Measurements from ENCODE around the gene KIF1B.

Gene KIF1B

GRCh38 chr1:10225573-10225972 lies 15.2 kb downstream of the KIF1B start:
- no peak overlapping the region for H3K4me2 ChIP-seq (ENCODE audit: low read depth, low read length, poor library complexity, severe bottlenecking)
- H3K79me2 ChIP-seq (ENCODE audit: insufficient read depth, low read length) = no peaks in the 10 kb centered on the region
- H3K27ac ChIP-seq (ENCODE audit: low read depth, low read length) = no peak overlapping the region
- no peaks in the 10 kb centered on the region for H3K27me3 ChIP-seq (ENCODE audit: low read length)
- no peaks in the 10 kb centered on the region for H3K36me3 ChIP-seq (ENCODE audit: low read length)
- TF ChIP-seq EZH2phosphoT487 (conservative IDR thresholded peaks at IDR 0.05; ENCODE audit: low read length) (no peak), CTCF (IDR thresholded peaks at IDR 0.05; ENCODE audit: insufficient read depth, low read length, poor library complexity, severe bottlenecking) (no peak)
- no peaks in the 10 kb centered on the region for H3K9me3 ChIP-seq (ENCODE audit: insufficient read depth, low read length)
- H3K4me3 ChIP-seq (ENCODE audit: insufficient read depth, low read length, poor library complexity, severe bottlenecking) = no peak overlapping the region
- no peak overlapping the region for H3K9ac ChIP-seq (ENCODE audit: low read length)
- no peaks in the 10 kb centered on the region for H4K20me1 ChIP-seq (ENCODE audit: low read depth, low read length)
- H3K9me2 ChIP-seq (replicated peaks; ENCODE audit: insufficient read depth, low read length) = no peaks in the 10 kb centered on the region
- H3F3A ChIP-seq (ENCODE audit: insufficient read depth) = no peaks in the 10 kb centered on the region
- no peak overlapping the region for H2AFZ ChIP-seq (ENCODE audit: low read depth, low read length, severe bottlenecking)

- Histone ChIP-seq H3K4me3 (ENCODE audit: insufficient read depth, low read length, poor library complexity, severe bottlenecking) (no peak overlapping the region), H3K4me2 (ENCODE audit: low read depth, low read length, poor library complexity, severe bottlenecking) (no peak overlapping the region), H3K9me2 (replicated peaks; ENCODE audit: insufficient read depth, low read length) (no peaks in the 10 kb centered on the region), H3K27ac (ENCODE audit: low read depth, low read length) (no peak overlapping the region), H3F3A (ENCODE audit: insufficient read depth) (no peaks in the 10 kb centered on the region), H3K36me3 (ENCODE audit: low read length) (no peaks in the 10 kb centered on the region), H3K9ac (ENCODE audit: low read length) (no peak overlapping the region), H3K27me3 (ENCODE audit: low read length) (no peaks in the 10 kb centered on the region), H4K20me1 (ENCODE audit: low read depth, low read length) (no peaks in the 10 kb centered on the region), H2AFZ (ENCODE audit: low read depth, low read length, severe bottlenecking) (no peak overlapping the region), H3K9me3 (ENCODE audit: insufficient read depth, low read length) (no peaks in the 10 kb centered on the region), H3K79me2 (ENCODE audit: insufficient read depth, low read length) (no peaks in the 10 kb centered on the region)
- TF ChIP-seq CTCF (IDR thresholded peaks at IDR 0.05; ENCODE audit: insufficient read depth, low read length, poor library complexity, severe bottlenecking) = no peak
Measured at GRCh38 chr1:10228528-10228927, 18.2 kb downstream of the KIF1B start.

- Histone ChIP-seq H2AFZ (ENCODE audit: low read depth, low read length, severe bottlenecking) (no peak overlapping the region), H4K20me1 (ENCODE audit: low read depth, low read length) (no peaks in the 10 kb centered on the region), H3K9me2 (replicated peaks; ENCODE audit: insufficient read depth, low read length) (no peaks in the 10 kb centered on the region), H3K4me3 (ENCODE audit: insufficient read depth, low read length, poor library complexity, severe bottlenecking) (no peak overlapping the region), H3K4me2 (ENCODE audit: low read depth, low read length, poor library complexity, severe bottlenecking) (no peak overlapping the region), H3K9ac (ENCODE audit: low read length) (no peak overlapping the region), H3F3A (ENCODE audit: insufficient read depth) (no peaks in the 10 kb centered on the region), H3K79me2 (ENCODE audit: insufficient read depth, low read length) (no peaks in the 10 kb centered on the region), H3K36me3 (ENCODE audit: low read length) (no peaks in the 10 kb centered on the region), H3K9me3 (ENCODE audit: insufficient read depth, low read length) (no peaks in the 10 kb centered on the region), H3K27ac (ENCODE audit: low read depth, low read length) (no peak overlapping the region), H3K27me3 (ENCODE audit: low read length) (no peaks in the 10 kb centered on the region)
- no peak for TF ChIP-seq CTCF (IDR thresholded peaks at IDR 0.05; ENCODE audit: insufficient read depth, low read length, poor library complexity, severe bottlenecking)
Measured at GRCh38 chr1:10229903-10230302, 19.5 kb downstream of the KIF1B start.

GRCh38 chr1:10232163-10232562 lies 21.8 kb downstream of the KIF1B start:
- Histone ChIP-seq H3K79me2 (ENCODE audit: insufficient read depth, low read length) (no peaks in the 10 kb centered on the region), H3F3A (ENCODE audit: insufficient read depth) (no peaks in the 10 kb centered on the region)

More at GRCh38 chr1:10232163-10232562, 21.8 kb downstream of the KIF1B start:
- Histone ChIP-seq H3K27ac (ENCODE audit: low read depth, low read length) (no peak overlapping the region), H3K4me3 (ENCODE audit: insufficient read depth, low read length, poor library complexity, severe bottlenecking) (no peak overlapping the region), H3K36me3 (ENCODE audit: low read length) (no peaks in the 10 kb centered on the region), H3K9me3 (ENCODE audit: insufficient read depth, low read length) (no peaks in the 10 kb centered on the region), H2AFZ (ENCODE audit: low read depth, low read length, severe bottlenecking) (no peak overlapping the region), H3K9ac (ENCODE audit: low read length) (no peak overlapping the region), H3K27me3 (ENCODE audit: low read length) (no peaks in the 10 kb centered on the region), H3K4me2 (ENCODE audit: low read depth, low read length, poor library complexity, severe bottlenecking) (no peak overlapping the region), H4K20me1 (ENCODE audit: low read depth, low read length) (no peaks in the 10 kb centered on the region), H3K9me2 (replicated peaks; ENCODE audit: insufficient read depth, low read length) (no peaks in the 10 kb centered on the region)
- TF ChIP-seq CTCF (IDR thresholded peaks at IDR 0.05; ENCODE audit: insufficient read depth, low read length, poor library complexity, severe bottlenecking) (no peak), EZH2phosphoT487 (conservative IDR thresholded peaks at IDR 0.05; ENCODE audit: low read length) (no peak)
